Muscle layer of colon (tissue), 2 donors: Measurements from ENCODE around the gene CMPK2.

Source experiments
- H3K27ac ChIP-seq: one replicate; pipeline ENCODE4 v1.7.0; 2013; ENCODE audit warnings: low read depth, mild to moderate bottlenecking, low read length, moderate library complexity
- H3K27me3 ChIP-seq, 2 donors: one replicate each; pipeline ENCODE4 v1.7.0; 2013; ENCODE audit warnings: low read length in 2 of 2, mild to moderate bottlenecking in 2 of 2; ENCODE audit not compliant: insufficient read depth in 2 of 2, control insufficient read depth in 1 of 2
- H3K36me3 ChIP-seq: one replicate; pipeline ENCODE4 v1.7.0; 2013; ENCODE audit warnings: mild to moderate bottlenecking, low read length; ENCODE audit not compliant: insufficient read depth
- H3K4me1 ChIP-seq: one replicate; pipeline ENCODE4 v1.7.0; 2013; ENCODE audit warnings: mild to moderate bottlenecking, low read length; ENCODE audit not compliant: insufficient read depth
- H3K4me3 ChIP-seq, 2 donors: one replicate each; pipeline ENCODE4 v1.7.0; 2013; ENCODE audit warnings: low read length in 2 of 2, low read depth in 1 of 2, mild to moderate bottlenecking in 1 of 2, moderate library complexity in 1 of 2
- H3K9ac ChIP-seq: one replicate; pipeline ENCODE4 v1.7.0; 2013; ENCODE audit warnings: low read length
- H3K9me3 ChIP-seq: one replicate; pipeline ENCODE4 v1.7.0; 2013; ENCODE audit warnings: mild to moderate bottlenecking, low read length
- donor health status: abdominal sarcoma.
- donor health status: Adenocarcinoma of cecum.

CMPK2 gene

GRCh38 chr2:6820903-6821584 is 44.7 kb downstream of the CMPK2 start:
- Histone ChIP-seq H3K9me3 (no peaks in the 10 kb centered on the region), H3K27ac (no peak overlapping the region), H3K4me1 (no peaks in the 10 kb centered on the region), H3K27me3 (no peaks in the 10 kb centered on the region), H3K4me3 (no peak overlapping the region), H3K9ac (no peak overlapping the region), H3K36me3 (no peaks in the 10 kb centered on the region)

GRCh38 chr2:6820236-6820635 is 45.5 kb downstream of the CMPK2 start:
- no peaks in the 10 kb centered on the region for H3K27me3 ChIP-seq
- H3K9ac ChIP-seq: no peak overlapping the region
- H3K36me3 ChIP-seq: no peaks in the 10 kb centered on the region
- H3K9me3 ChIP-seq: no peaks in the 10 kb centered on the region
- H3K4me1 ChIP-seq: no peaks in the 10 kb centered on the region
- no peak overlapping the region for H3K27ac ChIP-seq
- H3K4me3 ChIP-seq: no peak overlapping the region

- H3K27me3 ChIP-seq: no peaks in the 10 kb centered on the region
- no peaks in the 10 kb centered on the region for H3K4me1 ChIP-seq
- no peak overlapping the region for H3K4me3 ChIP-seq
- no peak overlapping the region for H3K27ac ChIP-seq
- no peaks in the 10 kb centered on the region for H3K36me3 ChIP-seq
- no peaks in the 10 kb centered on the region for H3K9me3 ChIP-seq
- no peak overlapping the region for H3K9ac ChIP-seq
Observed at GRCh38 chr2:6819668-6820067, 46.0 kb downstream of the CMPK2 start.

- Histone ChIP-seq H3K27ac (no peak overlapping the region), H3K4me1 (no peaks in the 10 kb centered on the region), H3K9me3 (no peaks in the 10 kb centered on the region), H3K9ac (no peak overlapping the region), H3K27me3 (no peaks in the 10 kb centered on the region), H3K36me3 (no peaks in the 10 kb centered on the region), H3K4me3 (no peak overlapping the region)
Observed at GRCh38 chr2:6818012-6818411, 47.7 kb downstream of the CMPK2 start.

GRCh38 chr2:6814869-6815268 is 50.8 kb downstream of the CMPK2 start:
- no peaks in the 10 kb centered on the region for H3K4me1 ChIP-seq
- no peak overlapping the region for H3K27ac ChIP-seq
- H3K9ac ChIP-seq: no peak overlapping the region
- H3K27me3 ChIP-seq: no peaks in the 10 kb centered on the region
- H3K36me3 ChIP-seq: no peaks in the 10 kb centered on the region
- no peak overlapping the region for H3K4me3 ChIP-seq
- no peaks in the 10 kb centered on the region for H3K9me3 ChIP-seq

- Histone ChIP-seq H3K9me3 (no peaks in the 10 kb centered on the region), H3K4me3 (no peak overlapping the region), H3K27me3 (no peaks in the 10 kb centered on the region), H3K36me3 (no peaks in the 10 kb centered on the region), H3K4me1 (no peaks in the 10 kb centered on the region), H3K27ac (no peak overlapping the region), H3K9ac (no peak overlapping the region)
Observed at GRCh38 chr2:6814312-6814711, 51.4 kb downstream of the CMPK2 start.

GRCh38 chr2:6813573-6813972 is 52.1 kb downstream of the CMPK2 start:
- Histone ChIP-seq H3K36me3 (no peaks in the 10 kb centered on the region), H3K9me3 (no peaks in the 10 kb centered on the region), H3K4me1 (no peaks in the 10 kb centered on the region), H3K27me3 (no peaks in the 10 kb centered on the region), H3K27ac (no peak overlapping the region), H3K9ac (no peak overlapping the region), H3K4me3 (no peak overlapping the region)

GRCh38 chr2:6812857-6813530 is 52.7 kb downstream of the CMPK2 start:
- no peak overlapping the region for H3K9ac ChIP-seq
- H3K4me3 ChIP-seq: no peak overlapping the region
- H3K9me3 ChIP-seq: no peaks in the 10 kb centered on the region
- no peaks in the 10 kb centered on the region for H3K36me3 ChIP-seq
- H3K4me1 ChIP-seq: no peaks in the 10 kb centered on the region
- no peak overlapping the region for H3K27ac ChIP-seq
- no peaks in the 10 kb centered on the region for H3K27me3 ChIP-seq

- no peaks in the 10 kb centered on the region for H3K36me3 ChIP-seq
- H3K4me1 ChIP-seq: no peaks in the 10 kb centered on the region
- H3K27me3 ChIP-seq: no peaks in the 10 kb centered on the region
- no peak overlapping the region for H3K9ac ChIP-seq
- H3K27ac ChIP-seq: no peak overlapping the region
- no peaks in the 10 kb centered on the region for H3K9me3 ChIP-seq
- H3K4me3 ChIP-seq: no peak overlapping the region
Observed at GRCh38 chr2:6810961-6811360, 54.7 kb downstream of the CMPK2 start.

- Histone ChIP-seq H3K4me1 (no peaks in the 10 kb centered on the region), H3K9ac (no peak overlapping the region), H3K27ac (no peak overlapping the region), H3K9me3 (no peaks in the 10 kb centered on the region), H3K36me3 (no peaks in the 10 kb centered on the region), H3K27me3 (no peaks in the 10 kb centered on the region), H3K4me3 (no peak overlapping the region)
Observed at GRCh38 chr2:6808426-6808825, 57.3 kb downstream of the CMPK2 start.

GRCh38 chr2:6806604-6807003 is 59.1 kb downstream of the CMPK2 start:
- no peak overlapping the region for H3K27ac ChIP-seq
- no peaks in the 10 kb centered on the region for H3K4me1 ChIP-seq
- H3K9me3 ChIP-seq: no peaks in the 10 kb centered on the region
- no peaks in the 10 kb centered on the region for H3K36me3 ChIP-seq
- H3K9ac ChIP-seq: no peak overlapping the region
- no peak overlapping the region for H3K4me3 ChIP-seq
- no peaks in the 10 kb centered on the region for H3K27me3 ChIP-seq

- H3K4me3 ChIP-seq: no peak overlapping the region
- no peak overlapping the region for H3K9ac ChIP-seq
- H3K4me1 ChIP-seq: no peaks in the 10 kb centered on the region
- no peak overlapping the region for H3K27ac ChIP-seq
- H3K9me3 ChIP-seq: no peaks in the 10 kb centered on the region
- no peaks in the 10 kb centered on the region for H3K36me3 ChIP-seq
- H3K27me3 ChIP-seq: no peaks in the 10 kb centered on the region
Observed at GRCh38 chr2:6800553-6800952, 65.2 kb downstream of the CMPK2 start.
